Sigmoid colon (tissue), 7 donors: ENCODE measurements around the gene ARF3. TPM values are rescaled to one million over a fixed set of nuclear protein-coding genes. Genes with fewer than 3 reads are reported as not detected.

ENCODE experiments used
- DNase-seq: peaks from one replicate; pipeline ENCODE4 v3.0.0-alpha.2; 2019
- H3K27ac ChIP-seq, 4 donors: fragments of 200-600 bp; sonication (generic); one replicate each; pipeline ENCODE4 v1.5.1; 2016 to 2019; ENCODE audit warnings: mild to moderate bottlenecking in 1 of 4
- H3K27me3 ChIP-seq, 3 donors: fragments of 200-600 bp; sonication (generic); one replicate each; pipeline ENCODE4 v1.5.1; 2019; ENCODE audit warnings: mild to moderate bottlenecking in 1 of 3
- H3K36me3 ChIP-seq, 4 donors: fragments of 200-600 bp; sonication (generic); one replicate each; pipeline ENCODE4 v1.5.1; 2016 to 2019
- H3K4me1 ChIP-seq, 4 donors: fragments of 200-600 bp; sonication (generic); one replicate each; pipeline ENCODE4 v1.5.1; 2017 to 2019
- H3K4me3 ChIP-seq, 4 donors: fragments of 200-600 bp; sonication (generic); one replicate each; pipeline ENCODE4 v1.5.1; 2017 to 2019; ENCODE audit warnings: mild to moderate bottlenecking in 2 of 4, moderate library complexity in 1 of 4
- H3K9me3 ChIP-seq, 4 donors: fragments of 200-600 bp in 3 of 4; sonication (generic) in 3 of 4; one replicate each; pipeline versions ENCODE4 v1.5.1 to v1.6.1; 2013 to 2019
- EP300 ChIP-seq, 4 donors: sonication (generic); formaldehyde crosslinking; IDR thresholded peaks; one replicate each; pipeline ENCODE4 v1.6.1; 2017; ENCODE audit warnings: antibody characterized with exemption in 4 of 4
- POLR2A ChIP-seq, 2 donors: fragments of 450-650 bp; IDR thresholded peaks; one replicate each; pipeline ENCODE4 v1.6.1; 2016; ENCODE audit warnings: antibody characterized with exemption in 2 of 2, mild to moderate bottlenecking in 2 of 2, moderate library complexity in 2 of 2
- POLR2AphosphoS5 ChIP-seq, 4 donors: sonication (generic); formaldehyde crosslinking; IDR thresholded peaks; one replicate each; pipeline ENCODE4 v1.6.1; 2017; ENCODE audit warnings: antibody characterized with exemption in 4 of 4
- WGBS, 2 donors: extraction: QIAGEN DNeasy Blood & Tissue Kit; methylation state at CpG; one replicate each; pipeline ENCODE4 v1.1.7; 2013; 5-methylcytosine and 5-hydroxymethylcytosine counted together
- intact Hi-C: fragments of 100-400 bp; cut with DNase I; formaldehyde crosslinking; loops from one replicate; pipeline ENCODE4 v1.15.1; 2023
- polyA plus RNA-seq, 3 donors: library from polyadenylated mRNA; stranded (reverse); fragments of 200-250 nt; gene quantifications; one replicate each; pipeline ENCODE4 v1.2.3, GENCODE V29; 2013
- total RNA-seq, 4 donors: library from RNA; depleted of rRNA; stranded (reverse); fragments of >200 nt; gene quantifications; one replicate each; pipeline ENCODE4 v1.1.0, GENCODE V29; 2016
- TF ChIP-seq, protein P1 (sequence below), 4 experiments: fragments of 450-650 bp in 3 of 4; fragments of 200-600 bp in 1 of 4; IDR thresholded peaks; one replicate each; pipeline ENCODE4 v1.5.1; 2016 to 2019; ENCODE audit warnings: antibody characterized with exemption in 4 of 4, mild to moderate bottlenecking in 3 of 4, moderate library complexity in 2 of 4
- donor health status: healthy with polysubstance abuse.
- donor health status: Bipolar disorder and iron deficiency.
- donor health status: healthy.

ARF3 gene
- total and polyA plus RNA-seq, 7 donors, result 37.9 to 161 (median 61.0) TPM

DNA sequence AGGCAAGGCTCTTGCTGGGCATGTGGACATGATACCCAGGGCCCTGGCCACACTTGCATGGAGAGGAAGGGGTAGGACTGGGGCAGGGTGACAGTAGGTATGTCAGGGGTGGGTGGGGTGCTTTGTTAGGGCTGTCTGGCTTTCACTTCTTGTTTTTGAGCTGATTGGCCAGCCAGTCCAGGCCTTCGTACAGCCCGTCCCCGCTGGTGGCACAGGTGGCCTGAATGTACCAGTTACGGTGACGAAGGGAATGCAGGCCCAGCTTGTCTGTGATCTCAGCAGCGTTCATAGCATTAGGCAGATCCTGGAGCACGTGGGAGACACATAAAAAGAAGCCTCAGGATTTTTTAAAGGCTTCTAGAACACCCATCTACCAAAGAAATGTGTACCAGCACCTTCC, 18.5 kb downstream of the ARF3 start:
- intact Hi-C loops, result loop anchor here (5.0 kb wide), 1 partner anchor 37 kb away; a partner anchor contains a TSS
- WGBS, 2 donors, result 74 to 84% methylated on average over 7 of the region's 7 CpGs
- TF ChIP-seq, protein P1, sequence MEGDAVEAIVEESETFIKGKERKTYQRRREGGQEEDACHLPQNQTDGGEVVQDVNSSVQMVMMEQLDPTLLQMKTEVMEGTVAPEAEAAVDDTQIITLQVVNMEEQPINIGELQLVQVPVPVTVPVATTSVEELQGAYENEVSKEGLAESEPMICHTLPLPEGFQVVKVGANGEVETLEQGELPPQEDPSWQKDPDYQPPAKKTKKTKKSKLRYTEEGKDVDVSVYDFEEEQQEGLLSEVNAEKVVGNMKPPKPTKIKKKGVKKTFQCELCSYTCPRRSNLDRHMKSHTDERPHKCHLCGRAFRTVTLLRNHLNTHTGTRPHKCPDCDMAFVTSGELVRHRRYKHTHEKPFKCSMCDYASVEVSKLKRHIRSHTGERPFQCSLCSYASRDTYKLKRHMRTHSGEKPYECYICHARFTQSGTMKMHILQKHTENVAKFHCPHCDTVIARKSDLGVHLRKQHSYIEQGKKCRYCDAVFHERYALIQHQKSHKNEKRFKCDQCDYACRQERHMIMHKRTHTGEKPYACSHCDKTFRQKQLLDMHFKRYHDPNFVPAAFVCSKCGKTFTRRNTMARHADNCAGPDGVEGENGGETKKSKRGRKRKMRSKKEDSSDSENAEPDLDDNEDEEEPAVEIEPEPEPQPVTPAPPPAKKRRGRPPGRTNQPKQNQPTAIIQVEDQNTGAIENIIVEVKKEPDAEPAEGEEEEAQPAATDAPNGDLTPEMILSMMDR (IDR thresholded peaks at IDR 0.05), result no peak
- no peak for TF ChIP-seq POLR2A (IDR thresholded peaks at IDR 0.05)
- no peak for TF ChIP-seq POLR2AphosphoS5 (IDR thresholded peaks at IDR 0.05)
- no peak for TF ChIP-seq EP300 (IDR thresholded peaks at IDR 0.05)
- no peaks in the 10 kb centered on the region for H3K9me3 ChIP-seq
- H3K4me1 ChIP-seq, result peaks cover 0 to 11% (median 4%) of the 10 kb centered on the region in 4 donors
- no peaks in the 10 kb centered on the region for H3K27me3 ChIP-seq
- H3K4me3 ChIP-seq, result no peak overlapping the region
- H3K27ac ChIP-seq, result no peak overlapping the region
- no peak for DNase-seq
- H3K36me3 ChIP-seq, result peaks cover 19 to 62% (median 39%) of the 10 kb centered on the region in 4 donors

DNA sequence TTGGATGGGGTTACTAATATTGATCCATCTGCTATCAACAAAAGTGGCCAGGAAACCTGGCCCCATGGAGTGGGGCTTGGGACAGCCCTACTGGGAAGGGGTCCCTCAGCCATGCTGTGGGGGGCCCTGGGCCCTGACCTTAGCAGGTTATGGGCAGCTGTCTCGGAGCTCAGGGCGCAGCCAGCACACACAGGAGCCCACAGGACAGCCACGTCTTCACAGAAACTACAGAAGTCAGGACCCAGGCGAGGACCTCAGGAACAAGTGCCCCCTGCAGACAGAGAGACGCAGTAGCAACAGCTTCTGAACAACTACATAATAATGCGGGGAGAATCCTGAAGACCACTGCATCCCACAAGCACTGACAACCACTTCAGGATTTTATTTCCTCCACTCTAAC, 20.1 kb downstream of the ARF3 start:
- intact Hi-C loops, result loop anchor here (5.0 kb wide), 1 partner anchor 35 kb away; a partner anchor contains a TSS
- no peak overlapping the region for H3K27ac ChIP-seq
- H3K9me3 ChIP-seq, result no peaks in the 10 kb centered on the region
- no peak for DNase-seq
- H3K4me3 ChIP-seq, result no peak overlapping the region
- WGBS, 2 donors, result 86 to 87% methylated on average over 6 of the region's 6 CpGs
- TF ChIP-seq EP300 (IDR thresholded peaks at IDR 0.05) (no peak), POLR2A (IDR thresholded peaks at IDR 0.05) (no peak), POLR2AphosphoS5 (IDR thresholded peaks at IDR 0.05) (no peak)
- TF ChIP-seq, protein P1 (IDR thresholded peaks at IDR 0.05), result no peak
- peaks cover 19 to 79% (median 50%) of the 10 kb centered on the region in 4 donors for H3K36me3 ChIP-seq
- H3K27me3 ChIP-seq, result no peaks in the 10 kb centered on the region
- peaks cover 0 to 11% (median 4%) of the 10 kb centered on the region in 4 donors for H3K4me1 ChIP-seq

DNA sequence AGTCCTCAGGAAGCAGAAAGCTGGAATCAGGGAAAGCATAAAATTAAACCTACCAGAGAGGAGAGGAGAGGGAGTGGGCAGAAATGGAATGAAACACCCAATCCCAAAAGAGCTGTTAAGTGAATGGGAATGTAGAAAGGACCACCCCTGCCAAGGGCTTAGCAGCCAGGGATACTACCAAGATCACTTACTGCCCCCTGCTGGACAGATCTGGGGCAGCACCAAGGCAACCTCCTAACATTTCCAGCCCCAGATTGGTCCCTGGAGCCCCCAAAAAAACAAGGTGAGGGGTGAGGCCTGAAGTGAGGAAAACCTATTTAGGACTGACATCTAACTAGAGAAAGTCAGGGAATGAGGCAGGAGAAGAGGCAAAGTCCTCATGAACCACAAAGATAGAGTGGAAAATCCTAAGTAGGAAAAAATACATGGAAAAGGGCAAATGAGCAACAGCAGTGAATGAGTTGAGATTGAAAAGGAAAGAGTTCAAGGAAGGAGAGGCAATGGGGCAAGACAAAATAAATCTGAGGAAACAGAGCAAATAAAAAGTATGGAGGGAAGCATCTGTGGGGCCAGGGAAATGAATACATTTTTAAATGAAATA, 20.8 kb downstream of the ARF3 start:
- H3K36me3 ChIP-seq, result peaks cover 19 to 83% (median 51%) of the 10 kb centered on the region in 4 donors
- no peak overlapping the region for H3K4me3 ChIP-seq
- H3K27ac ChIP-seq, result no peak overlapping the region
- peaks cover 0 to 8% (median 2%) of the 10 kb centered on the region in 4 donors for H3K4me1 ChIP-seq
- peak; percentile 81 for DNase-seq
- H3K27me3 ChIP-seq, result no peaks in the 10 kb centered on the region
- no peaks in the 10 kb centered on the region for H3K9me3 ChIP-seq
- TF ChIP-seq, protein P1 (IDR thresholded peaks at IDR 0.05), result peak; percentile 44 to 94 (median 80)
- TF ChIP-seq POLR2A (IDR thresholded peaks at IDR 0.05), result no peak
- TF ChIP-seq EP300 (IDR thresholded peaks at IDR 0.05), result no peak
- intact Hi-C loops, result loop anchor here (1.0 to 5.0 kb wide), 2 partner anchors 34 to 83 kb away; a partner anchor contains a TSS

DNA sequence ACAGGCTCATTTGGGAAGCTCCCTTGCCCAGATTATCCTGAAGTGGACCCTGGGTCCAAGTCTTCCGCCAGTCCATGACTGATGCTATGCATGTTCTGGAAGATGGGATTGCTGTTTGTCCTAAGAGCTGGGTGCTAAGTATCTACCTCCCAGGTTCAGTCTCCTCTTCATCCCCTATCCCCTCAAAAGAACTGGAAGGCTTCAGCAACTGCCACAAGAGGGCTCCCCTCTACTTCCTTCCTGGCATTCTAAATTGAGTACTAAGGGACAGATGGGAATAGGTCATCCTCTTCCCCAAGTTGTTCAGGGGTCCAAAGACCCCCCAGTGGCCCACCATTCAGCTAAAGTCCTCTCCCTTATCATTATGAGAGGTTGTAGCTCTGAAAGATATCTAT, 23.0 kb downstream of the ARF3 start:
- intact Hi-C loops, result no loop called here
- H3K4me1 ChIP-seq, result no peaks in the 10 kb centered on the region
- no peak for TF ChIP-seq POLR2AphosphoS5 (IDR thresholded peaks at IDR 0.05)
- no peak for TF ChIP-seq EP300 (IDR thresholded peaks at IDR 0.05)
- no peak for TF ChIP-seq POLR2A (IDR thresholded peaks at IDR 0.05)
- TF ChIP-seq, protein P1 (IDR thresholded peaks at IDR 0.05), result no peak
- H3K36me3 ChIP-seq, result peaks cover 11 to 83% (median 43%) of the 10 kb centered on the region in 4 donors
- H3K27ac ChIP-seq, result no peak overlapping the region
- H3K27me3 ChIP-seq, result no peaks in the 10 kb centered on the region
- WGBS, 2 donors, result 98 to 100% methylated on average over 1 of the region's 1 CpG
- H3K4me3 ChIP-seq, result no peak overlapping the region
- no peaks in the 10 kb centered on the region for H3K9me3 ChIP-seq
- DNase-seq, result peak; percentile 44
